Astrocyte of the spinal cord (primary cell): ENCODE results near the gene JAG2.

Source experiments
- DNase-seq: peaks from one replicate; pipeline ENCODE4 v3.0.0; 2011; ENCODE audit warnings: low read depth, low spot score
- H3K4me3 ChIP-seq: 2 replicates; pipeline ENCODE4 v1.5.1; 2011; ENCODE audit warnings: low read depth, mild to moderate bottlenecking, low read length, moderate library complexity
- in situ Hi-C: cut with HindIII; loops from 2 replicates; pipeline ENCODE4 v1.10.0; 2017; ENCODE audit warnings: low sequenced_read_pairs
- TF ChIP-seq, protein P1 (sequence below): IDR thresholded peaks from 2 replicates; pipeline ENCODE4 v1.5.1; 2012; ENCODE audit warnings: low read depth, mild to moderate bottlenecking, low read length, inconsistent platforms

Gene JAG2

DNA sequence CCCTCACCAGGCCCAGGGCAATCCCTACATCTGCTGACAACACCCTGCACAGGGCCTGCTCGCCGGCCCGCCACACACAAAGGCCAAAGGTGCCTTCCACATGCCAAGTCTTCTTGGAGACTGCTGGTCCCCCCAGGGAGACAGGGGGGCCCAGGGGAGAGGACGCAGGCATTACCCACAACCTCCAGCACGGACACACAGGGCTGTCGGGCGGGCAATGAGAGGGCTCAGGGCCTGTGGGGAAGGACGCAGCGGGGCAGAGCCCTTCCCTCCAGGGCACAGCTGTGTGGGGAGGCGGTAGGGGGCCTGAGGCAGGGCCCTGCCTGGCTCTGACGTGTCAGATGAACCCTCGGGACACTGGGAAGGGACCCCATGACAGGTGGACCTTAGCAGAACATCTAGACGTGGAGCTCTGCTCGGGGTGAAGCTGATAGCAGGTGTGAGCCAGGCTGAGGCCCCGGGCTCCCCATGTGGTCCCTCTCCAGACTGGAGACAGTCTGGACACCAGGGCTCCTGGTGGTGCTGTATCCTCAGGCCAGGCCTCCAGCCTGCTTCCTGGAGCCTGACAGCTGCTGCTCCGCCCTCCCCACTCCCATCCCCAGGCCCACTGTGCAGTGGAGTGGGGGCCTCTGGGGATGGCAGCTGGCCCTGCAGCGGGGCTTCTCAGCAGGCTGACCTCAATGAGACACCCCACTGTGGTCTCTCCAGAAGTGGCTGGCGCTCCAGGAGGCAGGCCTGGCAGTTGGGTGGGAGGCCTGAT, 44.1 kb upstream of the JAG2 start:
- no peak overlapping the region for H3K4me3 ChIP-seq
- TF ChIP-seq, protein P1, sequence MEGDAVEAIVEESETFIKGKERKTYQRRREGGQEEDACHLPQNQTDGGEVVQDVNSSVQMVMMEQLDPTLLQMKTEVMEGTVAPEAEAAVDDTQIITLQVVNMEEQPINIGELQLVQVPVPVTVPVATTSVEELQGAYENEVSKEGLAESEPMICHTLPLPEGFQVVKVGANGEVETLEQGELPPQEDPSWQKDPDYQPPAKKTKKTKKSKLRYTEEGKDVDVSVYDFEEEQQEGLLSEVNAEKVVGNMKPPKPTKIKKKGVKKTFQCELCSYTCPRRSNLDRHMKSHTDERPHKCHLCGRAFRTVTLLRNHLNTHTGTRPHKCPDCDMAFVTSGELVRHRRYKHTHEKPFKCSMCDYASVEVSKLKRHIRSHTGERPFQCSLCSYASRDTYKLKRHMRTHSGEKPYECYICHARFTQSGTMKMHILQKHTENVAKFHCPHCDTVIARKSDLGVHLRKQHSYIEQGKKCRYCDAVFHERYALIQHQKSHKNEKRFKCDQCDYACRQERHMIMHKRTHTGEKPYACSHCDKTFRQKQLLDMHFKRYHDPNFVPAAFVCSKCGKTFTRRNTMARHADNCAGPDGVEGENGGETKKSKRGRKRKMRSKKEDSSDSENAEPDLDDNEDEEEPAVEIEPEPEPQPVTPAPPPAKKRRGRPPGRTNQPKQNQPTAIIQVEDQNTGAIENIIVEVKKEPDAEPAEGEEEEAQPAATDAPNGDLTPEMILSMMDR, result no peak
- in situ Hi-C loops, result no loop called here
- DNase-seq, result no peak

DNA sequence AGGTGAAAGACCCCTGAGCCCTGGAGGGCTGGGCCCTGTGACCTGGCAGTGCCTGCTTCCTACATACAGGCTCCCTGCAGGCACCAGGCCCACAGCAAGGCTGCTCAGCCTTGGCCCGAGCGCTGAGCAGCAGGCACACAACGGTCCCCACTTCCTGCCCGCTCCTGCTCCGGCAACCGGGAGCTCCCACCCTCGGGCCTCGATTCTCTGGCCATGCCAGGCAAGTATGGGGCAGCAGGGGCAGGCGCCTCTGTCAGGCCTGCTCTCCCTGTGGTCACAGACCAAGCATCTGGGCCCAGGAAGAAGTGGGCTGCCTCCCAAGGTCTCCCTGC, 43.1 kb upstream of the JAG2 start:
- TF ChIP-seq, protein P1, result no peak
- no peak overlapping the region for H3K4me3 ChIP-seq
- in situ Hi-C loops, result no loop called here
- no peak for DNase-seq

DNA sequence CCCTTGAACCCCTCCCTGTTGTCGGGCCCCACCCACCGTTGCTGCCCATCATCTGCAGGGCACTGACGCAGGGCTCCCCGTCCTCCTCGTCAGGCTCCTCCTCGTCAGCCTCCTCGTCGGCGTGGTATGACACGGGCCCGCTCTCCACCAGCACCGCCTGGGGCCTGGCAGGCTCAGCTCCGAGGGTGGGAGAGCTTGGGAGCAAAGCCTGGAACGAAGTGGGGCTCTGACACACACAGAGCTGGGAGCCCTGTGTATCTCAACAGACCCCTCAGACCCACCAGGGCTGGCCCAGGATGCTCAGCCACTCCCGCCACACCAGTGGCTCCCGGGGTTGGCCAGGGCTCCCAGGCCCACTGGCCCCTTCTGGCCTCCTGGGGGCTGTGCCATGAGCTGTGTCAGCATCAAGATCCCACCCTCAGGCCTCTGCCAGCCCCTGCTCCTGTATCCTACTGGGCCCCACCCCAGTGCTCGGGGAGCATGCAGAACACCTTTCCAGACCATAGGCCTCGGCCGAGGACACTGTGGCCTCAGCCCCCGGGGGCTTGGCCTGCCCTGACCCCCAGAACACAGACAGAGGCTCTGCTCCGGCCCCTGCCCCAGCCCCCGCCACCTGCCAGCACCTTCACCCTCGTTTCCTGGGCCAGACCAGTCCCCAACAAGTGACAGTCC, 42.6 kb upstream of the JAG2 start:
- TF ChIP-seq, protein P1, result no peak
- DNase-seq, result no peak
- in situ Hi-C loops, result no loop called here
- no peak overlapping the region for H3K4me3 ChIP-seq

DNA sequence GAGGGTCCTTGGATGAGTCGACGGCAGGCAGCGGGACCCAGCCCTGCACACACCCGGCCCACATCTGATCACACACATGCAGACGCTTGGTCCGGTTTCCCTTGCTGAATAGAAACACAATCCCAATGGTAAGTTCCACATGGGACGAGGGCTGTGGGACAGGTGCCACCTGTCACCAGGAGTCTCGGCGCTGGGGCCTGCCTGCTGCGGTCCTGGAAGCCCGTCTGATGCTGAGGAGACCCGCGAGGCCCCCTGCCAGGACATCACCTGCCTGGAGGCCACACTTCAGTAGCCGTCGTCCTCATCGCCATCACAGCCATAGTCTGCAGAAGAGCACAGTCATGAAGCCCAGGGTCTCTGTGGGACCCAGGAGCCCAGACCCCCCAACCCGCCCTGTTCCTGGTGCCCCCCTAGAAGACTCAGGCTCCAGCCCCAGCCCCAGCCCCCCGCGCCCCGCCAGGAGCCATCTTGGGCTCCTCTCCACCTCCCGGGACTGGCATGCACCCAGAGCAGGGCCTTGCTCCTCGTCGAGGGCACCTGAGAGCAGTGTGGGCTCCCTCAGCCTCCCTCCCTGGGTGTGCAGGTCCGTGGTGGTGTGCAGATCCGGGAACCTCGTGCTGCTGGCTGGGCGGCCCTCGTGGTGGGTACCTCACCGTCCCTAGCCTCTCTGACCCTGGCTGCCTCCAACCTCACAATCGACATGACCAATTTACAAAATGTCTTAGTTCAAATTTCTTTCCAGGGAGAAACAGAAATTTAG, 41.9 kb upstream of the JAG2 start:
- H3K4me3 ChIP-seq, result no peak overlapping the region
- no peak for DNase-seq
- TF ChIP-seq, protein P1, result no peak
- in situ Hi-C loops, result no loop called here

DNA sequence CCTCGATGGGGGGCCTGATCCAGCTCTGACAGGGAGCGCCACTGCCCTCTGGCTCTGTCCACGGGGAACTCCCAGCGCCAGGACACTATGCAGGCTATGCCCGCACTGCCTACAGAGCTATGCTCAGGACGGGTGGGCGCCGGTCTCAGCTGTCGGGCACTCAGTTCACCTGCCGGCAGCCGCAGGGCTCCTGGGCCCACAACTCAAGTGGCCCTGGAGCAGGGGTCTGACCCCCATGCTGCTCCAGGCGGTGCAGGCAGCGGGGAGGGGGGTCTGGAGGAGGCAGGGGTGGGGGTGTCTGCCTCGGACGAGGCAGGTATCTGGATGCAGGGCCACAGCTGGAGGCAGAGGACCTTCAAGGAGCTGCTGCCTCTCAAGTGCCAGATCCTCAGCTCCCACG, 41.1 kb upstream of the JAG2 start:
- no peak overlapping the region for H3K4me3 ChIP-seq
- in situ Hi-C loops, result no loop called here
- TF ChIP-seq, protein P1, result no peak
- no peak for DNase-seq

DNA sequence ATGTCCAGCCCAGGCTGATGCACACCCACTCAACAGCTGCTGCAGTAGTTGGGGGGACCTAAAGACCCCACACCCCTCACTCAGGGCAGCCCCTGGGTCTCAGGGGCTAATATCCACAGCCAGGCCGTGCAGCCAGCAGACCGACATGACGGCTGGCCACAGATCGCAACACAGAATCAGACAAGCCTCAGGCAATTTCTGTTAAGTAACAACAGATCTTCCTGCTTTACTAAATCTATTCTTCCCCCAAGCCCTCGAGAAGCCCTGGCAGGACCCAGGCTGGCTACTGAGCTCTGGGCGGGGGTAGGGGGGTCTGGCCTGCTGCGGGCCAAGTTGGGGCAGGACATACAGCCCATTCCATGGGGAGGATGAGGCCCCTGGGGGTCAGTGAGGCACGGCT, 40.5 kb upstream of the JAG2 start:
- DNase-seq, result no peak
- in situ Hi-C loops, result no loop called here
- H3K4me3 ChIP-seq, result no peak overlapping the region
- TF ChIP-seq, protein P1, result no peak
